HG03103 (cell line): ENCODE data around the gene KRT77.
"Not testable (repeated sequence)": the region's sequence is repeated elsewhere in the genome, so short reads cannot be mapped to it uniquely, and the experiment has no call there.

Source experiments
- ATAC-seq: cut with Tn5 transposase; IDR thresholded peaks from one replicate; pipeline ENCODE4 v1.9.1; 2021; ENCODE audit warnings: low read depth; ENCODE audit not compliant: unreplicated experiment

The KRT77 gene

DNA sequence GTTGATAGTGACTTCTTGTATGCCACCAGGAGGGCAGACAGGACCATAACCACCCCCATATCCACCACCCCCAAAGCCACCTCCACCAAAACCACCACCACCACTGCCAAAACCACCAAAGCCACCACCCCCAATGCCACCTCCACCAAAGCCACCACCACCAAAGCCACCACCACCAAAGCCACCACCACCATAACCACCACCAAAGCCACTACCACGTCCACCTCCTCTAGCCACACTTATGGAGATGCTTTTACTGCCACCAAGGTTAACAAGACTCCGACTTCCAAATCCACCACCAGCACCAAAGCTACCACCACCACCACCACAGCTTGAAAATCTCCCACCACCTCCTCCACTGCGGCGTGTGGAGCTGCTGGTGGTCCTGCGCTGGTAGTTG lies 23.4 kb downstream of the KRT77 start:
- no peak for ATAC-seq

DNA sequence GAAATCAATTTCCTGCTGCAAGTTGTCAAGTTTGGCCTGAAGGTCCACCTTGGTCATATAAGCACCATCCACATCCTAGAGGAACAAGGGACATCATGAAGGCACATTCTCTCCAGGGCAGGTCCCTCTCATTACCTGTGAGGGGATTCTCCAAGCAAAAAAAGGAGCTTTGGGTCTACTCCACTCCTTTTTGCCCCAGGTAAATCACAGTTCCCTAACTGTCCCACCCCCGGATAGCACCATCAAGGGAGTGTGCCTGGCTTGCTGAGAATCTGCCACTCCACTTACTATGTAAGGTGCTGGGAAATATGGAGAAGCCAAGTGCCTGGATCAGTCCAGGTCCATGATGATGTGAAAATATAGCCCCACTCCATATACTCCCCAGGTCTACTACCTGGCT lies 25.7 kb downstream of the KRT77 start:
- ATAC-seq = no peak

- ATAC-seq = no peak
These were observed 26.2 kb downstream of the KRT77 start for GRCh38 chr12:52677126-52677525.

DNA sequence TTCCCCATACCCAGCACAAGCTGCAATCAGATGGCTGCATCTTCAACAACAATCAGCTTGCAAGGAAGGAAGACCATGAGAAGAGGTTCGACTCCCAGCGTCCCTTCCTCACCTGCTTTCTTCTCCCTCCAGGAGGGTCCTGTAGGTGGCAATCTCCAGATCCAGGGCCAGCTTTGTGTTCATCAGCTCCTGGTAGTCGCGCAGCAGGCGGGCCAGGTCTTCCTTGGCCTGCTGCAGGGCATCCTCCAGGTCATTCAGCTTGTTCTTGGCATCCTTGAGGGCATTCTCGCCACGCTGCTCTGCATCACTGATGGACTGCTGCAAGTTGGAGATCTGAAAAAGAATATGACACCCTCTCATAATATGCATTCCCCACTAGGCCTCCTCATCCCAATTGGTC lies 27.2 kb downstream of the KRT77 start:
- ATAC-seq = no peak

- no peak for ATAC-seq
These were observed 28.0 kb downstream of the KRT77 start for GRCh38 chr12:52675301-52675701.

DNA sequence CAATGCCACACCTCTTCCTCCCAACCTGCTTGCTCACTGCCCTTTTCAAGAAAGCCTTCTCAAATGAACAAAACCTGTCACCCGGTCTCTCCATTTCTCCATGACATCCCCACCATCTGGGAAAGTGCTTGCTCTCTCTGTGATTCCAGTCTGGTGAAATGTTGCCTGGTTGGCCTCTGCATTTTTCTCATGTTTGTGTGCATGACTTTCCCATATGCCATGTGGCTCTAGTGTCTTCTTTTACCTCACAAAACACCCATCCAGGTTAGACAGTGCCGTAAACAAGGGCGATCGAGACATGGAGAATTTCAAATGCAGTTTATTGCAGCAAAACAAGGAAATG lies 28.9 kb downstream of the KRT77 start:
- no peak for ATAC-seq

DNA sequence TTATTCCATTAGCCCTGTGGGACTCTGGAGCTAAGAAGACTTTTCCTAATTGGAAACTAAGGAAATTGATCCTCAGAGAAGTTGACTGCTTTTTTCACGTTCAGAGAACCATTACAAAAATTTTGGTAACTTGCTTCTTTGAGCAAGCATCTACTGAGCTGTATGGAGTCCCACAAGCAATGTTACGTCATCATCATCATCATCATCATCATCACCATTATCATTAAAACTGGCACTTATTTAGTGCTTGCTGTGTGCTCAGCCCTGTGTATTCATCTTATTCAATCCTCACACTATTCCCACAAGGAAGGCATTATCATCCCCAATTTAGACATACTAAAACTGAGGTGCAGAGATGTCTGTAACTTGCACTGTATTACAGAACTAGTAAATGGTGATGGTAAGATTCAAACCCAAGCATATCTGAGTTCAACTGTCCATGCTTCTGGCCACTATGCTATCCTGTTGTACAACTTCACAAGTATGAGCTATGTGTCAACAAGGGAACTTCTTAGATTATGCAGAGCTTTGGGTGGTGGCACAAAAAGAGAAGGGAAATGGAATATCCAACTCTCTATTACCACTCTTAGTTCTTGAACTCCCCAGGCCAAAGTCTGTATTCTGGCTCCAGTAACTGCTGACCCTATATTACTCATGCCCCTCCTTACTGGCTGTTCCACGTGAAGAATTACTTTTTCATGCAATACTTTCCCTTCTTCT lies 29.5 kb downstream of the KRT77 start:
- ATAC-seq = no peak

- ATAC-seq = no peak
These were observed 30.1 kb downstream of the KRT77 start for GRCh38 chr12:52673217-52673616.

- ATAC-seq = no peak
These were observed 30.9 kb downstream of the KRT77 start for GRCh38 chr12:52672321-52672933.

DNA sequence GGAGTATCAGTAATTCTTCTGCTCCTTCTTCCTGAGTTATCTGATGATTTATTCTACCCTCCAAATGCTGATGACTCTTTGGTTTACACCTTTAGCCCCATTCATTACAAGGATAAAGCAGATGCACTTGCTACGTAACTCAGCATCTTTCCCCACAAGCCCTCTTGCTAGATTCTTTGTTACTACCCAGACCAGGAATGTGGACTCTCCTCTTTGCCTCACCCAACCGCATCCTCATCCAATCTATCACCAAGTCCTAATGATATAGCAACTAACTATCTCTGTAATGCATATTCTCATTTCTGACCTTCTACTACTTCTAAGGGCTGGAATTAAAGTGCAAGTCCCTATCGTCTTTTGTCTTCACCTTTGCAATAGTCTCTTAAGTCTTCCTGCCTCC lies 32.4 kb downstream of the KRT77 start:
- no peak for ATAC-seq

- ATAC-seq = no peak
These were observed 32.8 kb downstream of the KRT77 start for GRCh38 chr12:52670506-52670905.

- not testable (repeated sequence) for ATAC-seq
These were observed 33.4 kb downstream of the KRT77 start for GRCh38 chr12:52669941-52670340.

- ATAC-seq = no peak
These were observed 33.9 kb downstream of the KRT77 start for GRCh38 chr12:52669426-52669825.

GRCh38 chr12:52667931-52668330 lies 35.4 kb downstream of the KRT77 start:
- ATAC-seq = no peak

DNA sequence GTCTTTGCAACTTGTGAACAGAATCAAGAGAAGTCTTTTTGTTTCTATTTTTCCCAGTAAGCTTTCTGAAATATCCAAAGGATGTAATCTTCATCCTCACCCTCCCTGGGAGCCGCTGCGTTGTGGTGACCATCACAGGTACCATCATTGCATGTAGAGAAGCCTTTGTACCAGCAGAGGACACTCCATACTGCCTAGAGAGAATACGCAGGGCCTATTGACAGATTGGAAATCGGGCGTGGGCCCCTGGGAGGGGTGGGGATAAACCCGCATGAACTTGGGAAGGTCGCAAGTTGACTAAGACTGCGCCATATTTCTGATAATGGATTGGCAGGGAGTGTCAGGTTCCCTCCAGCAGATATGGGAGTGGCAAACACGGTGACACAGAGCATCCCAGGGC lies 35.8 kb downstream of the KRT77 start:
- ATAC-seq = no peak

DNA sequence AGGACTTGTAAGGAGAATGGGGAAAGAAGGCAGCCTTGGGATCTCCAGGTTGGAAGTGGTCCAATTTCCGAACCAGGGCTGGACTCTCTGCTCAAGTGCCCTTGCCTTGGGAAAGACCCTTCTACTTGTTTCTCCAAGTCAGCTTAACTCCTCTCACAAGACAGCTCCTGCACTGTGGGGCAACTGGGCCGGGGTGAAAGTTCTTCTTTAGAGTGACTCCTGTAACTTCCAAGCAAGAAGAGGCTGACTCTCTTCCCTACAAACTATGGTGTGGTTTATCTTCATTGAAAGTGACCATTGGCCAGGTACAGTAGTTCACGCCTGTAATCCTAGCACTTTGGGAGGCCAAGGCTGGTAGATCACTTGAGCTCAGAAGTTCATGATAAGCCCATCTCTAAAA lies 36.9 kb downstream of the KRT77 start:
- ATAC-seq = no peak

- ATAC-seq = no peak
These were observed 39.9 kb downstream of the KRT77 start for GRCh38 chr12:52663420-52663819.

- ATAC-seq = no peak
These were observed 40.5 kb downstream of the KRT77 start for GRCh38 chr12:52662918-52663229.

DNA sequence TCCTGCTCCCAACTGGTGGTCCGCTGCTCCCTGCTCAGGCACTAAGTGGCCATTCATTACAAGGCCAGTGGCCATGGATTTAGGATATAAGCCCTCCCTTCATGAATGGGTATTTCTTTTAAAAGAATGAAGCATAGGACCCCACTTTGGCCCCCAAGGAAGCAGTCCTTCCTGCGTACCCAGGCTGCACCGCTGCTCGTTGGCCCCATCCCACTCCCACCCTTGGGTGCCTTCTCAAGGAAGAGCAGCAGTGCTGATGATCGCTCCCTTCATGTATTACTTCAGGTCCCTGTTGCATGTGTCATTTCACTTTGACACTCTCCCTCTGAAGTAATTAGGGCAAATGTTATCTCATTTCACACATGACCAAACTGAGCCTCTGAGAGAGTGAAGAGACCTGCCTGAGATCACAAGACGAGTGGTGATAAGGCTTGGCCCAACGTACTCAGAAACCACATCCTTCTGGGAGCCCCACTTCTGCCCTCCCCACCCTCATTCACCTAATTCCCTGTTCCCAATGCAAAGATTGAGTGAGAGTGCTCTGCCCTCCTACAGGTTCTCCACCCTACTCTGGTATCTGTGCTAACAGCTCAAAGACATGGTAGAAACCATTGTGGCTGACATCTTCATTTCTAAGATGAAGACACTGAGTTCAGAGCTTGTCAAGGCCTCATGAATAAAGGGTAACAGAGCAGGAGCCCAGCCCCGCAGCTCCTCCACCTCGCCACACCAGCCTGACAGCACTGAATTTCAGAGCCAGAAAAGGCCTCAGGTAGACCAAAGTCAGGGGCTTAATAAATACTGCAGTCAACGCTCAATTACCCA lies 41.0 kb downstream of the KRT77 start:
- ATAC-seq = no peak

DNA sequence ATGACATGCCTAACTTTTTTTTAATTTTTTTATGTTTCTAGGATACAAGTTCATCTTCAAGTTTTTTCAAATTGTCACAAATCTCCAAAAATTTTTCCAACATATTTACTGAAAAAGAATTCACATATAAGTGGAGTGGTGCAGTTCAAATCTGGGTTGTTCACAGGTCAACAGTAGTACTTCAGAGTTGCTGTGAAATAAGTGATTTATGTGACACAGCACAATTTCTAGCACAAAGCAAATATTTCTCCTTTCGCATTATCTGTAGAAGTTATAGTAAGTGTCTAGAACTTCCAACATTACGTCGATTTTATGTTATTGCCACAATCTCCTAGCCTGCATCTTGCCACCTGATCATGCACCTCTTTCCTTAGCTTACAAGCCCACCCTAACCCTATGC lies 41.7 kb downstream of the KRT77 start:
- ATAC-seq = no peak

DNA sequence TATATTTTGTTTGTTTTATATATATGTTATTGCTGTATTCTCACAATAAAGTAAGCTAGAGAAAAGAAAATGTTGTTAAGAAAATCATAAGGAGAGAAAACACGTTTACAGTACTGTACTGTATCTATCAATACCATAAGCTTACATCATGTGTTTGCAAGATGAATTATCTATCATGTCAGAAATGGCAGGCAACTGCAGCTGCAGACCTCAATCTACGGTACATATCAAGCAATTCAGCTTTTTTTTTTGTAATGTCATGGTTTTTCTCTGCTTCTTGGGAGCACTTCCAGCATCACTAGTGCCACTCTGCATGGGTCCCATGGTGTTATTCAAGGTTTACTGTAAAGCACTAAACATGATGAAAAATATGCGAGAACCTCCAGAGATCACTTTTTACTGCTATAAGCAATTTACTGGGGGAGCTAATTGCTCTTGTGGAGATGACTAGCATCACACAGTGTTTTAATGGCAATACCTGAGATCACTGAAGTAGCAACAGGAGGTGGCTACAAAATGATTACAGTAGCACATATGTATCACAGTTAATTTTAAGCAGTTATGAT lies 42.3 kb downstream of the KRT77 start:
- ATAC-seq = no peak

GRCh38 chr12:52659951-52660350 lies 43.4 kb downstream of the KRT77 start:
- ATAC-seq = no peak
